ENCODE data around the gene EHF.

DNA sequence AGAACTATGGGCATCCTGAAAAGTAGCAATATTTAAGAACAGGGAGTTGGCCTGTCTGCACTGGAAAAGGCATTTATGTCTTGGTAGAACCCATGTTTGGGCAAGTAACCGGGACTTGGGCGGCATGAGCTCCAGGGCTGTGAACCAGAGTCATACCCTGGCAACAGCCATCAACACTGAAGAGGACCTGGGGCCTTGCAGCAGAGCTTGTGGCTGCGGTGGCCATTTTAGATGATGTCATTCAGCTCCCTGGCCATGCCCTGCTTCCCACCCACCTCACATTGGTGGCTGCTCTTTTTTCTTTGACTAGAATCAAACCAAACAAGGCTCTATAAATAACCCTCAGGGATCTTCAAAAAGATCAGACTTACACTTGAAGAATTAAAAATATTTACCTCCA is 26.6 kb downstream of the EHF start:
- TF ChIP-seq, protein P1, sequence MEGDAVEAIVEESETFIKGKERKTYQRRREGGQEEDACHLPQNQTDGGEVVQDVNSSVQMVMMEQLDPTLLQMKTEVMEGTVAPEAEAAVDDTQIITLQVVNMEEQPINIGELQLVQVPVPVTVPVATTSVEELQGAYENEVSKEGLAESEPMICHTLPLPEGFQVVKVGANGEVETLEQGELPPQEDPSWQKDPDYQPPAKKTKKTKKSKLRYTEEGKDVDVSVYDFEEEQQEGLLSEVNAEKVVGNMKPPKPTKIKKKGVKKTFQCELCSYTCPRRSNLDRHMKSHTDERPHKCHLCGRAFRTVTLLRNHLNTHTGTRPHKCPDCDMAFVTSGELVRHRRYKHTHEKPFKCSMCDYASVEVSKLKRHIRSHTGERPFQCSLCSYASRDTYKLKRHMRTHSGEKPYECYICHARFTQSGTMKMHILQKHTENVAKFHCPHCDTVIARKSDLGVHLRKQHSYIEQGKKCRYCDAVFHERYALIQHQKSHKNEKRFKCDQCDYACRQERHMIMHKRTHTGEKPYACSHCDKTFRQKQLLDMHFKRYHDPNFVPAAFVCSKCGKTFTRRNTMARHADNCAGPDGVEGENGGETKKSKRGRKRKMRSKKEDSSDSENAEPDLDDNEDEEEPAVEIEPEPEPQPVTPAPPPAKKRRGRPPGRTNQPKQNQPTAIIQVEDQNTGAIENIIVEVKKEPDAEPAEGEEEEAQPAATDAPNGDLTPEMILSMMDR (IDR thresholded peaks at IDR 0.05), result no peak
- TF ChIP-seq, protein P2, sequence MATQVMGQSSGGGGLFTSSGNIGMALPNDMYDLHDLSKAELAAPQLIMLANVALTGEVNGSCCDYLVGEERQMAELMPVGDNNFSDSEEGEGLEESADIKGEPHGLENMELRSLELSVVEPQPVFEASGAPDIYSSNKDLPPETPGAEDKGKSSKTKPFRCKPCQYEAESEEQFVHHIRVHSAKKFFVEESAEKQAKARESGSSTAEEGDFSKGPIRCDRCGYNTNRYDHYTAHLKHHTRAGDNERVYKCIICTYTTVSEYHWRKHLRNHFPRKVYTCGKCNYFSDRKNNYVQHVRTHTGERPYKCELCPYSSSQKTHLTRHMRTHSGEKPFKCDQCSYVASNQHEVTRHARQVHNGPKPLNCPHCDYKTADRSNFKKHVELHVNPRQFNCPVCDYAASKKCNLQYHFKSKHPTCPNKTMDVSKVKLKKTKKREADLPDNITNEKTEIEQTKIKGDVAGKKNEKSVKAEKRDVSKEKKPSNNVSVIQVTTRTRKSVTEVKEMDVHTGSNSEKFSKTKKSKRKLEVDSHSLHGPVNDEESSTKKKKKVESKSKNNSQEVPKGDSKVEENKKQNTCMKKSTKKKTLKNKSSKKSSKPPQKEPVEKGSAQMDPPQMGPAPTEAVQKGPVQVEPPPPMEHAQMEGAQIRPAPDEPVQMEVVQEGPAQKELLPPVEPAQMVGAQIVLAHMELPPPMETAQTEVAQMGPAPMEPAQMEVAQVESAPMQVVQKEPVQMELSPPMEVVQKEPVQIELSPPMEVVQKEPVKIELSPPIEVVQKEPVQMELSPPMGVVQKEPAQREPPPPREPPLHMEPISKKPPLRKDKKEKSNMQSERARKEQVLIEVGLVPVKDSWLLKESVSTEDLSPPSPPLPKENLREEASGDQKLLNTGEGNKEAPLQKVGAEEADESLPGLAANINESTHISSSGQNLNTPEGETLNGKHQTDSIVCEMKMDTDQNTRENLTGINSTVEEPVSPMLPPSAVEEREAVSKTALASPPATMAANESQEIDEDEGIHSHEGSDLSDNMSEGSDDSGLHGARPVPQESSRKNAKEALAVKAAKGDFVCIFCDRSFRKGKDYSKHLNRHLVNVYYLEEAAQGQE (IDR thresholded peaks at IDR 0.05; ENCODE audit: insufficient read depth in 1 of 2, low read depth in 2 of 2, low read length in 1 of 2), result no peak
